Transverse colon (tissue), 4 donors: ENCODE data around the gene HOXA1.

Experiments used
- POLR2A ChIP-seq: fragments of 450-650 bp; IDR thresholded peaks from one replicate; pipeline ENCODE4 v1.6.1; 2016; ENCODE audit warnings: antibody characterized with exemption, mild to moderate bottlenecking, moderate library complexity
- POLR2AphosphoS5 ChIP-seq, 3 donors: sonication (generic); formaldehyde crosslinking; IDR thresholded peaks; one replicate each; pipeline ENCODE4 v1.6.1; 2016; ENCODE audit warnings: antibody characterized with exemption in 3 of 3
- TF ChIP-seq, protein P1 (sequence below), 5 experiments: fragments of 200-600 bp in 3 of 5; fragments of 450-650 bp in 2 of 5; sonication (generic) in 3 of 5; IDR thresholded peaks; 1 replicate in 2 of 5; 2 replicates in 3 of 5; pipeline ENCODE4 v1.5.1; 2016 to 2017; ENCODE audit warnings: antibody characterized with exemption in 5 of 5, inconsistent platforms in 3 of 5, mild to moderate bottlenecking in 2 of 5, moderate library complexity in 1 of 5

DNA sequence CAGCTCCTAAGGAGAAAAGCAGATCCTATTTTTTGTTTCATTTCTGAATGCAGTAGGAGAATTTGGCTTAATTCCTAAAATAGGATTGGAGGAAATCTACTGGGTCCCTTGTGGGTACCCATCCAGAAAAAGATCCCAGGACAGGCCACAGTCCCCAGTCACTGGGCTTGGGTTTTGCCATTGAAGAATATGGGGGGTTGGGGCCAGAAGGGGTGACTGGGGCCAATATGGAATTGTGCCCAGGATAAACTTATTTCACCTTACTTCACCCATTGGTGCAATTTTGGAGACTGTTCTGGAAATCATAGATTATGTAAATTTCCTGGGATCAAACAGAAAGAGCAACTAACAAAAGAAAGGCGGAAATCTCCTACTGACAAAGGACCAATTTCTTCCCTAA is 42.7 kb upstream of the HOXA1 start:
- TF ChIP-seq POLR2AphosphoS5 (IDR thresholded peaks at IDR 0.05) (no peak), POLR2A (no peak)
- TF ChIP-seq, protein P1, sequence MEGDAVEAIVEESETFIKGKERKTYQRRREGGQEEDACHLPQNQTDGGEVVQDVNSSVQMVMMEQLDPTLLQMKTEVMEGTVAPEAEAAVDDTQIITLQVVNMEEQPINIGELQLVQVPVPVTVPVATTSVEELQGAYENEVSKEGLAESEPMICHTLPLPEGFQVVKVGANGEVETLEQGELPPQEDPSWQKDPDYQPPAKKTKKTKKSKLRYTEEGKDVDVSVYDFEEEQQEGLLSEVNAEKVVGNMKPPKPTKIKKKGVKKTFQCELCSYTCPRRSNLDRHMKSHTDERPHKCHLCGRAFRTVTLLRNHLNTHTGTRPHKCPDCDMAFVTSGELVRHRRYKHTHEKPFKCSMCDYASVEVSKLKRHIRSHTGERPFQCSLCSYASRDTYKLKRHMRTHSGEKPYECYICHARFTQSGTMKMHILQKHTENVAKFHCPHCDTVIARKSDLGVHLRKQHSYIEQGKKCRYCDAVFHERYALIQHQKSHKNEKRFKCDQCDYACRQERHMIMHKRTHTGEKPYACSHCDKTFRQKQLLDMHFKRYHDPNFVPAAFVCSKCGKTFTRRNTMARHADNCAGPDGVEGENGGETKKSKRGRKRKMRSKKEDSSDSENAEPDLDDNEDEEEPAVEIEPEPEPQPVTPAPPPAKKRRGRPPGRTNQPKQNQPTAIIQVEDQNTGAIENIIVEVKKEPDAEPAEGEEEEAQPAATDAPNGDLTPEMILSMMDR (IDR thresholded peaks at IDR 0.05), result no peak
